NCI-H2081 treated with DMSO at 0.1 percent for 48 hours (cell line): ENCODE data around the gene PTAR1.

Experiments
- DNase-seq: peaks from one replicate; lab custom pipeline; 2025; lab: John Stamatoyannopoulos, UW

Gene PTAR1

DNA sequence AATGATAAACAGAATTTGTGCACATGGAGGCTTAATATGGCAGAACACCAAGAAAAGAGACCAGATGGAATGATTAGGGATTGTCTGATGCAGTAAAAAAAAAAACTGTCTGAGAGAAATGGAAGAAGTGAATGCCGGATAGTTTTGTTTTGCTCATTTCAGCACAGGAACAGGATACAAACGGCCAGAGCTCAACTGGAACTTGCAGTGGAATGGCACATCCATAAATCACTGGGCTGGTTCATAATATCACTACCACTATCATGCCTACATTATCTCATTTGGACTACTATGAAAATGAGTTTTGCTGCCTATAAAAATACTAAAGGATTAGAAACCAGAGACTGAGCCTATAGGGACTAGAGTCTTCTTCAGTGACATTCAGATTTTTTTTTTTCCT lies 9.7 kb downstream of the PTAR1 start:
- no peak for DNase-seq

- DNase-seq, result no peak
Observed at GRCh38 chr9:69748304-69748703, 11.5 kb downstream of the PTAR1 start.

GRCh38 chr9:69746859-69747560 lies 12.8 kb downstream of the PTAR1 start:
- DNase-seq, result no peak

GRCh38 chr9:69745716-69746437 lies 13.9 kb downstream of the PTAR1 start:
- no peak for DNase-seq

DNA sequence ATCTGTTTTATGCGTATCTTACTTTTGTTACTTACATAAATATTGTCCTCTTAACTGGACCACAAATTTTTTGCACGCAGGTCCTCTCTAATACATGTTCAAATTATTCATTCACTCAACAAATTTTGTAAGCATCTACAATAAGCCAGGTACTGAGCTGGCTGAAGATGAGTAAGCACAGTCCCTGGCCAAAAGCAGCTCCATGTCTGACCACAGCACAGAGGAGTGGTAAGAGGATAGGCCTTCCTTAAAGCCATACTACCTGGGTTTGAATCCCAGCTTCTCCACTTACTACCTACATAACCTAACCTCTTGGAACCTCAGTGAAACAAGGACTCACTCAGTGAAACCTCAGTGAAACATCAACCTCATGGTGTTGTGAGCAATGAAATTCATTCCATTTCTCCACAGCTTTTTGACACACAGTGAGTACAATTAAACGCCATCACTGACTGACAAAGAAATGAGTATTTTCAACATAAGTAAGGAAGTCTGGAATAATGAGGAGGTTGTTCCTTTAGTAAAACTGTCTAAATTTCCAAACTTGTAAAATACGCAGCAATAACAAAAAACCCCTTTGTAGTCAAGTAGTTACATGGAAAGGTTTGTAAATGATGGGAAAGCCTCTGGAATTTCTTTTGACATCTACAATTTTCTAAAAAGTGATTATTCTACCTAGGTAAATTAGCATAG lies 15.0 kb downstream of the PTAR1 start:
- no peak for DNase-seq

GRCh38 chr9:69743930-69744329 lies 15.9 kb downstream of the PTAR1 start:
- no peak for DNase-seq

- no peak for DNase-seq
Observed at GRCh38 chr9:69740872-69741505, 18.8 kb downstream of the PTAR1 start.

DNA sequence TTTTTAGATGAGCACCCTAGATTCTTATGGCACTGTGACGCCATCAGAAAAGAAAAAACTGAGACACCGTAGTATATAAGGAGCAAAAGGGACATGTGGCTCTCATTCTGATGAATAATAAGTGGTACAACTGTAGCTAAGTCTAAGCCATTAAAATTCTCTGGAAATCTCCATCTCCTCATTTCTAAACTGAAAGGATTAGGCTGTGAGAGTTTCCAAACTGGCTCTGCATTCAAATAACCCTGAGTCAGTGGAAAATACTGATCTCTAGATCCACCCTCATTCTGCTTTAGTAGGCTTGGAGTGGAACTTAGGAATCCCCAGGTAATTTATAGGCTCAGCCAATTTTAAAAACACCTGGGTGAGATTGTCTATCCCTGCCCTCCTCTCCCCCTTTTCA lies 28.5 kb downstream of the PTAR1 start:
- DNase-seq, result no peak

- DNase-seq, result no peak
Observed at GRCh38 chr9:69719983-69720382, 39.8 kb downstream of the PTAR1 start.

DNA sequence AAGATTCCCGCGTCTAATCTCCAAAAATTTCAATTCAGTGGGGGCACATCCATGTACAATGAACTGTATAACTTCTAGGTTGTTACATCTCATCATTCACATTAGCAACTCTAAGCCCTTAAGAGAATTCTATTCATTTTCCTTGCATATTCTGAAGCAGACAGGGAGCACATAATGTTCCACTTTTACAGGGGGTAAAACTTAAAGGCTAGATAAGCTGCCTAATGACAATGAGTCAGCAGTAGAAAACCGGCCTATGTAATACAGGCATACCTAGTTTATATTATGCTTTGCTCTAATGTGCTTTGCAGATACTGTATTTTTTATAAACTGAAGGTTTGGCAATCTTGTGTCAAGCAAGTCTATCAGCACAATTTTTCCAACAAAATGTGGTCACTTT lies 40.4 kb downstream of the PTAR1 start:
- DNase-seq, result no peak

DNA sequence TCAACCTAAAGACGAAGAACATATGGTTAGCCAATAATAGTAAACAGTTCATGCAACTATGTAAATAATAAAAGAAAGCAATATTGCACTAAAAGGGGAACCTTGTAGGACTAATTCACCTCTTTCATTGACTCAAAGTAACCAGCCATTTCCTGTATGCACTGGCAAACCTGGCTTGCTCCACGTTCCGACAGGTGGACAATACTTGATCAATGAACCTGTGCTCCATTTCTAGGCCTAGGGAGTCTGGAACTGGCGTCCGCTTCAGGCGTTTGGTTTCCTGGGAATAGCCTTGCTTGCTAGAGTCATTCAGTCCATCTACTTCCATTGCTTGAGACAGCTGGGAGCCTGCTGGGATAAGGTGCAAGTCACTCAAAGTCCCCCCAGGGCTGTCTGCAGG lies 41.6 kb downstream of the PTAR1 start:
- no peak for DNase-seq

- DNase-seq, result no peak
Observed at GRCh38 chr9:69715825-69716224, 44.0 kb downstream of the PTAR1 start.

- DNase-seq, result no peak
Observed at GRCh38 chr9:69715096-69715495, 44.7 kb downstream of the PTAR1 start.

- DNase-seq, result no peak
Observed at GRCh38 chr9:69697475-69697874, 62.3 kb downstream of the PTAR1 start.

DNA sequence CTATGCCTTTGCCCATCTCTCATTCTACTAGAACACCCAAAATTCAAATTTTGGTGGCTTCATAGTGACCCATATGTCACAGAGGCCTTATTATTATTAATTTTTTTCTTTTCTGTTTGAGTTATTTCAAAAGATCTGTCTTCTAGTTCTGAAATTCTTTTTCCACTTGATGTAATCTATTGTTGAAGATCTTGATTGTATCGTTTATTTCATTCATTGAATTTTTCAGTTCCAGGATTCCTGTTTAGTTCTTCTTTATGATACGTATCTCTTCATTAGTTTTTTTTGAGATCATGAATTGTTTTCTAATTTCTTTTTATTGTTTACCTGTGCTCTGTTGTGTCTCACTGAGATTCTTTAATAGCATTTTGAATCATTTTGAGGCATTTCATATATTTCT lies 63.0 kb downstream of the PTAR1 start:
- DNase-seq, result no peak

GRCh38 chr9:69689991-69690538 lies 69.7 kb downstream of the PTAR1 start:
- no peak for DNase-seq

- no peak for DNase-seq
Observed at GRCh38 chr9:69683927-69684326, 75.9 kb downstream of the PTAR1 start.

DNA sequence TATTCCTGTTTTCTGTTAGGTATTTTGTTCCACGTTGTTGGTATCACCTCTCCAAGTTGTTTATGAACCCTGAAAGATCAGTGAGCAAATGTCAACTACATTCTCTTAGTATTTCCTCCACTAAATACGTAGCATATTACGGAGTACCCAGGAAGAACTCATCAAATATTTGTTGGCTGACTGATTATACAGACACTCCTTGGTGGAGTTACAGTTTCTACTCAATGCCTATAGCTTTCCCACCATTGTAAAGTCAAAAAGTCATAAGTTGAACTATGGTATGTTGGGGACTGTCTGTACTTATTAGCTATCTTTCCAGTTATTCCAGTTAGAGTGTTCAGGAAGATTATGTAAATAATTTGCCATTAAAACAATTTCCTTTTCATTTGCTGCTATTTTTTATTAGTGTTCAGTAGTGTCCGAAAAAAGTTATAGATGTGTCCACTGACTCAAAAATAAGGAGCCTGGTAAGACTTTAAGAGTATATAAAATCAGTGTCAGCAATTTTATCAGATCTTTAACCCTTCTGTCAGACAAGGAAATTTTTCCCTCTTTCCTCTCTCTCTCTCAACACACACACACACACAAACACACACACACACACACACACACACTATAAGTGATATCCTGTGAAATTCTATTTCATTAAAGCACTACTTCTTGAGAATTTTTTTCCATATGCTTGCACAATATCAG lies 80.8 kb downstream of the PTAR1 start:
- no peak for DNase-seq

DNA sequence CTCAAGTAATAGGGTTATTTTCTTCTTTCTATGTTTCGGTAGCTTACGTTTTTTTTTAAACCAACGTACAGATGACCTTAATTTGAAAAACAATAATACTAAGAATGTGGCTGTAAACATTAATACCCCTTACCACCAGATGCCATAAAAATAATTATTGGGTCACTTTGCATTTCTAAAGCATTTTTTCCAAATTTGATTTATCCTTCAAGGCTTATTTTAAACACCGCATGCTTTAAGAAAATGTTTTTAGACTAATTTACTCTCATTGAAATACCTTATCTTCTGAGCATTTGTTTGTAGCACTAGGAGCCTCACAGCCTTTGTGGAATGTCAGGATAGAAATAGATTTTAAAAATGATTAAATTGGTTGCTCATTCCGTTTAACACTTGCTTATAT lies 81.9 kb downstream of the PTAR1 start:
- DNase-seq, result no peak

DNA sequence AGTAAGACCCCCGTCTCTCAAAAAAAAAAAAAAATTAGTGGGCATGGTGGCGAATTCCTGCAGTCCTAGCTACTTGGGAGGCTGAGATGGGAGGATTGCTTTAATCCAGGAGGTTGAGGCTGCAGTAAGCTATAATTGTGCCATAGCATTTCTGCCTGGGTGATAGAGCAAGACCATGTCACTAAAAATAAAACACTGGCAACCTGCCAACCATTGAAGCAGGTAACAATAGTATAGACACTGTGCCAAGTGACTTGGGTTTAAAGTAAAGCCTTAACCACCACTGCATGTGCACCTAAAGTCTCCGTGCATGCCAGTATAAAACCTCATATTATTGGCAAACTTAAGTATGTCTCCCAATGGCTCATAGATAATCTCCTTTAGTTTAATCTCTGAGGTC lies 84.2 kb downstream of the PTAR1 start:
- no peak for DNase-seq

- DNase-seq, result no peak
Observed at GRCh38 chr9:69674716-69675438, 84.9 kb downstream of the PTAR1 start.
